ENCODE measurements around the gene BCL11A. TPM values are rescaled to one million over a fixed set of nuclear protein-coding genes. Genes with fewer than 3 reads are reported as not detected.

Gene BCL11A
- total RNA-seq, 1 experiment from 2014 or later: 1.3 TPM

DNA sequence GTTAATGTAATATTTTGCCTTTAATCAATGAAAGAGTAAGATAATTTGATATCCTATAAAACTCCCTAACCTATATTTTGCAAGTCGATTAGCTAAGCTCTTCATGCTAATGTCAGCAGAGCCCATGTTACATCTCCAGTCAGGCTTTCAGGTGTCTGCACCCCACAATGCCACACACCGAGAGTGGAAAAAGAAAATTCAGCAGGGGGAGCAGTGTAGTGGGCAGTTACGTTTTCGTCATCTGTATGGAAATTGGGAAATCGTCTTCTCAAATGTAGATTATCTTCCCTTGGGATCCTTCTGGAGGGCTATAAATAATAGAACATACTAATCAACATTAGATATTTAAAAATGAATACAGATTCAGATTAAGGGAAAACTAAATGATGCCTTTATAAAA is 66.3 kb downstream of the BCL11A start:
- Histone ChIP-seq H3K36me3 (ENCODE audit: insufficient read depth, low read length, poor library complexity, severe bottlenecking) (no peaks in the 10 kb centered on the region), H3K27me3 (replicated peaks; ENCODE audit: insufficient read depth, low read depth, low read length, poor library complexity) (peaks cover 66% of the 10 kb centered on the region), H3K27ac (ENCODE audit: low read depth, low read length, poor library complexity, severe bottlenecking) (no peak overlapping the region), H3K4me3 (ENCODE audit: low read depth, low read length, poor library complexity, severe bottlenecking) (no peak overlapping the region), H3K9me3 (ENCODE audit: low read depth, low read length, poor library complexity, severe bottlenecking) (no peaks in the 10 kb centered on the region), H3K4me1 (ENCODE audit: insufficient read depth, low read length, poor library complexity, severe bottlenecking) (no peaks in the 10 kb centered on the region)
- CTCF ChIA-PET: no interaction called here
- no peak for DNase-seq (ENCODE audit: low spot score)
- POLR2A ChIA-PET (ENCODE audit: low non-redundant PET): no interaction called here
- TF ChIP-seq CTCF (conservative IDR thresholded peaks at IDR 0.05; ENCODE audit: low read depth, low read length): no peak
- no TSS peak for BruUV-seq (replicated peaks)
- intact Hi-C loops (cut with micrococcal nuclease; ENCODE audit: unreplicated experiment): no loop called here

DNA sequence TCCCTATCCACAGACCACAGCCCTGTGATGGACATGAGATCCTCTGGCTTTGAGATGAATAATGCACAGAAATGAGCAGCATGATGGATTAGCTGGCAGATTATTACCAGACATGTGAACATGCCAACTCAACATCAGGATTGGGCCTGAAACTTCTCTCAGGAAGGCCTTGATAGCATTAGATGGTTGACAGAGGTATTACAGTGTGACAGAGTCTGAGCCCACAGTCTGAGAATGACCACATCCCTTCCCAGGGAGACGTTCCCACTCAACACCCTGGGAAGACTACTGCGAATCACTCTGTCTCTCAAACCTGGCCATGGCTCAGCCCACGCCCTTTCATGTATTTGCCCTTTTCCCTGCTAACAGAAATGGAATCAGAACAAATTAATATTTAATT is 66.9 kb downstream of the BCL11A start:
- Histone ChIP-seq H3K9me3 (ENCODE audit: low read depth, low read length, poor library complexity, severe bottlenecking) (no peaks in the 10 kb centered on the region), H3K27me3 (replicated peaks; ENCODE audit: insufficient read depth, low read depth, low read length, poor library complexity) (peaks cover 66% of the 10 kb centered on the region), H3K4me3 (ENCODE audit: low read depth, low read length, poor library complexity, severe bottlenecking) (no peak overlapping the region), H3K36me3 (ENCODE audit: insufficient read depth, low read length, poor library complexity, severe bottlenecking) (no peaks in the 10 kb centered on the region), H3K4me1 (ENCODE audit: insufficient read depth, low read length, poor library complexity, severe bottlenecking) (no peaks in the 10 kb centered on the region), H3K27ac (ENCODE audit: low read depth, low read length, poor library complexity, severe bottlenecking) (no peak overlapping the region)
- POLR2A ChIA-PET (ENCODE audit: low non-redundant PET): no interaction called here
- CTCF ChIA-PET: no interaction called here
- intact Hi-C loops (cut with micrococcal nuclease; ENCODE audit: unreplicated experiment): no loop called here
- DNase-seq (ENCODE audit: low spot score): no peak
- no TSS peak for BruUV-seq (replicated peaks)
- TF ChIP-seq EZH2 (IDR thresholded peaks at IDR 0.05; ENCODE audit: borderline replicate concordance, low read depth, low read length, poor library complexity, severe bottlenecking) (no peak), CTCF (conservative IDR thresholded peaks at IDR 0.05; ENCODE audit: low read depth, low read length) (no peak)

DNA sequence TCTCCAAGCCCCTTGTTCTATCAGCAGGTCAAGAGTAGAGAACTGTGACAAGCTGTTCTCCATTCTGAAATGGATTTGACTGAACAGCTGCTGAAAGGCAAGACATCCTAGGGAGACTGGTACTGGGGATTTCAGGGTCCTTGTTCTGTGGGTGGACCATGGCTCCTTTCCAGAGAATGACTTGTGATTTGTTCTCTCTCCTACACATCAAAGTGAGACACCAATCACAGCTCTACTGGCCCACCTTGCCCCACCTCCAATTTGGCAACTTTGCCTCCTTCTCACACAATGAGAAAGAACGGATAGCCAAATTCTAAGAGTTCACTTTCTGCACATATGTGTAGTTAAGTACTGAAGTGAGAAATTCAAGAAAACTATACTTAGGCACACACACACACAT is 67.4 kb downstream of the BCL11A start:
- intact Hi-C loops (cut with micrococcal nuclease; ENCODE audit: unreplicated experiment): no loop called here
- no peak for DNase-seq (ENCODE audit: low spot score)
- CTCF ChIA-PET: no interaction called here
- no peak overlapping the region for H3K27ac ChIP-seq (ENCODE audit: low read depth, low read length, poor library complexity, severe bottlenecking)
- H3K36me3 ChIP-seq (ENCODE audit: insufficient read depth, low read length, poor library complexity, severe bottlenecking): no peaks in the 10 kb centered on the region
- H3K9me3 ChIP-seq (ENCODE audit: low read depth, low read length, poor library complexity, severe bottlenecking): no peaks in the 10 kb centered on the region
- no peak for TF ChIP-seq CTCF (conservative IDR thresholded peaks at IDR 0.05; ENCODE audit: low read depth, low read length)
- TF ChIP-seq EZH2 (IDR thresholded peaks at IDR 0.05; ENCODE audit: borderline replicate concordance, low read depth, low read length, poor library complexity, severe bottlenecking): no peak
- peaks cover 67% of the 10 kb centered on the region for H3K27me3 ChIP-seq (replicated peaks; ENCODE audit: insufficient read depth, low read depth, low read length, poor library complexity)
- no peaks in the 10 kb centered on the region for H3K4me1 ChIP-seq (ENCODE audit: insufficient read depth, low read length, poor library complexity, severe bottlenecking)
- no TSS peak for BruUV-seq (replicated peaks)
- POLR2A ChIA-PET (ENCODE audit: low non-redundant PET): no interaction called here
- H3K4me3 ChIP-seq (ENCODE audit: low read depth, low read length, poor library complexity, severe bottlenecking): no peak overlapping the region

Data from A673 (cell line).